ENCODE measurements around the gene TPCN1. TPM values are rescaled to one million over a fixed set of nuclear protein-coding genes. Genes with fewer than 3 reads are reported as not detected.

Gene TPCN1
- total RNA-seq, 2 donors from 2014 or later: 84.1 to 93.5 TPM

- Histone ChIP-seq H3K36me3 (peaks cover 49% of the 10 kb centered on the region), H3K4me3 (no peak overlapping the region), H3K4me1 (ENCODE audit: control insufficient read depth in 1 of 2, low read depth in 2 of 2) (no peaks in the 10 kb centered on the region), H3K9me3 (no peaks in the 10 kb centered on the region), H3K27ac (no peak overlapping the region), H3K27me3 (replicated peaks; ENCODE audit: insufficient read depth) (no peaks in the 10 kb centered on the region)
- ATAC-seq (ENCODE audit: insufficient number of reproducible peaks, low FRiP score, low read depth) (no peak), DNase-seq (ENCODE audit: low spot score) (no peak)
- no peak for TF ChIP-seq CTCF (IDR thresholded peaks at IDR 0.05)
These were observed 96.9 kb downstream of the TPCN1 start for GRCh38 chr12:113318046-113318656.

GRCh38 chr12:113318900-113319628 lies 97.8 kb downstream of the TPCN1 start:
- H3K27ac ChIP-seq: no peak overlapping the region
- no peak for TF ChIP-seq CTCF (IDR thresholded peaks at IDR 0.05)
- no peak for DNase-seq (ENCODE audit: low spot score)
- no peak overlapping the region for H3K4me3 ChIP-seq
- H3K27me3 ChIP-seq (replicated peaks; ENCODE audit: insufficient read depth): no peaks in the 10 kb centered on the region
- no peaks in the 10 kb centered on the region for H3K9me3 ChIP-seq
- no peaks in the 10 kb centered on the region for H3K4me1 ChIP-seq (ENCODE audit: control insufficient read depth in 1 of 2, low read depth in 2 of 2)
- H3K36me3 ChIP-seq: peaks cover 49% of the 10 kb centered on the region
- no peak for ATAC-seq (ENCODE audit: insufficient number of reproducible peaks, low FRiP score, low read depth)

GRCh38 chr12:113320401-113320800 lies 99.1 kb downstream of the TPCN1 start:
- TF ChIP-seq CTCF (IDR thresholded peaks at IDR 0.05): no peak
- Histone ChIP-seq H3K9me3 (no peaks in the 10 kb centered on the region), H3K4me1 (ENCODE audit: control insufficient read depth in 1 of 2, low read depth in 2 of 2) (no peaks in the 10 kb centered on the region), H3K27ac (no peak overlapping the region), H3K27me3 (replicated peaks; ENCODE audit: insufficient read depth) (no peaks in the 10 kb centered on the region), H3K36me3 (peaks cover 36% of the 10 kb centered on the region), H3K4me3 (no peak overlapping the region)
- DNase-seq (ENCODE audit: low spot score): no peak
- ATAC-seq (ENCODE audit: insufficient number of reproducible peaks, low FRiP score, low read depth): no peak

GRCh38 chr12:113322343-113322742 lies 101.1 kb downstream of the TPCN1 start:
- DNase-seq (ENCODE audit: low spot score) (no peak), ATAC-seq (ENCODE audit: insufficient number of reproducible peaks, low FRiP score, low read depth) (no peak)
- peaks cover 28% of the 10 kb centered on the region for H3K36me3 ChIP-seq
- no peak overlapping the region for H3K4me3 ChIP-seq
- H3K4me1 ChIP-seq (ENCODE audit: control insufficient read depth in 1 of 2, low read depth in 2 of 2): peaks cover 7 to 12% of the 10 kb centered on the region in 2 donors
- no peak overlapping the region for H3K27ac ChIP-seq
- H3K9me3 ChIP-seq: no peaks in the 10 kb centered on the region
- H3K27me3 ChIP-seq (replicated peaks; ENCODE audit: insufficient read depth): no peaks in the 10 kb centered on the region
- TF ChIP-seq CTCF (IDR thresholded peaks at IDR 0.05): no peak

- Histone ChIP-seq H3K27ac (no peak overlapping the region), H3K36me3 (peaks cover 3% of the 10 kb centered on the region)
These were observed 104.7 kb downstream of the TPCN1 start for GRCh38 chr12:113325916-113326315.

More at GRCh38 chr12:113325916-113326315, 104.7 kb downstream of the TPCN1 start:
- ATAC-seq (ENCODE audit: insufficient number of reproducible peaks, low FRiP score, low read depth) (no peak), DNase-seq (ENCODE audit: low spot score) (no peak)
- H3K4me3 ChIP-seq: no peak overlapping the region
- TF ChIP-seq CTCF (IDR thresholded peaks at IDR 0.05): no peak
- peaks cover 7 to 13% of the 10 kb centered on the region in 2 donors for H3K4me1 ChIP-seq (ENCODE audit: control insufficient read depth in 1 of 2, low read depth in 2 of 2)
- no peaks in the 10 kb centered on the region for H3K9me3 ChIP-seq
- H3K27me3 ChIP-seq (replicated peaks; ENCODE audit: insufficient read depth): no peaks in the 10 kb centered on the region
